GM23338 (cell line): ENCODE results near the gene CYB5R3. TPM values are rescaled to one million over a fixed set of nuclear protein-coding genes. Genes with fewer than 3 reads are reported as not detected.

Source experiments
- ATAC-seq: fragments of 200-7000 bp; cut with Tn5 transposase; 3 replicates; pipeline ENCODE4 v1.9.1; 2020
- DNase-seq: peaks from one replicate; pipeline ENCODE4 v3.0.0-alpha.2; 2015; ENCODE audit warnings: low spot score
- H2AFZ ChIP-seq: fragments of 200-600 bp; sonication (generic); 2 replicates; pipeline ENCODE4 v1.8.0; 2016; ENCODE audit warnings: antibody characterized with exemption, mild to moderate bottlenecking, moderate library complexity
- H3F3A ChIP-seq: fragments of 200-600 bp; sonication (generic); replicated peaks from 2 replicates; pipeline ENCODE4 v1.8.0; 2017; ENCODE audit warnings: antibody characterized with exemption, mixed run types, low read depth
- H3K27ac ChIP-seq: fragments of 200-600 bp; sonication (generic); 2 replicates; pipeline ENCODE4 v1.6.1; 2016; ENCODE audit warnings: low read depth
- H3K27me3 ChIP-seq: fragments of 200-600 bp; sonication (generic); 2 replicates; pipeline ENCODE4 v1.8.0; 2016; ENCODE audit warnings: mild to moderate bottlenecking, mixed run types, moderate library complexity; ENCODE audit not compliant: insufficient read depth
- H3K36me3 ChIP-seq: fragments of 200-600 bp; sonication (generic); 2 replicates; pipeline ENCODE4 v1.8.0; 2016; ENCODE audit warnings: mild to moderate bottlenecking; ENCODE audit not compliant: insufficient read depth
- H3K4me1 ChIP-seq: fragments of 200-600 bp; sonication (generic); 2 replicates; pipeline ENCODE4 v1.8.0; 2016; ENCODE audit warnings: mild to moderate bottlenecking, moderate library complexity; ENCODE audit not compliant: insufficient read depth
- H3K4me2 ChIP-seq: fragments of 200-600 bp; sonication (generic); 2 replicates; pipeline ENCODE4 v1.7.1; 2017; ENCODE audit warnings: mixed run types
- H3K4me3 ChIP-seq: fragments of 200-600 bp; sonication (generic); 2 replicates; pipeline ENCODE4 v1.6.1; 2016; ENCODE audit warnings: mixed run types
- H3K79me2 ChIP-seq: fragments of 200-600 bp; sonication (generic); replicated peaks from 2 replicates; pipeline ENCODE4 v1.8.0; 2017; ENCODE audit warnings: mild to moderate bottlenecking; ENCODE audit not compliant: insufficient read depth
- H3K9me2 ChIP-seq: fragments of 200-600 bp; sonication (generic); 2 replicates; pipeline ENCODE4 v1.8.0; 2017; ENCODE audit not compliant: insufficient read depth
- H4K20me1 ChIP-seq: fragments of 200-600 bp; sonication (generic); replicated peaks from 2 replicates; pipeline ENCODE4 v1.8.0; 2017; ENCODE audit warnings: mild to moderate bottlenecking; ENCODE audit not compliant: insufficient read depth
- H3K27ac Mint-ChIP-seq: 2 replicates; pipeline ENCODE4 v1.8.0; 2020; ENCODE audit warnings: inconsistent platforms, mild to moderate bottlenecking, moderate library complexity, mixed read lengths
- H3K27me3 Mint-ChIP-seq: 3 replicates; pipeline ENCODE4 v1.8.0; 2022; ENCODE audit warnings: low read depth, mild to moderate bottlenecking, moderate library complexity, mixed read lengths, inconsistent platforms; ENCODE audit not compliant: insufficient read depth, poor library complexity
- H3K36me3 Mint-ChIP-seq: 3 replicates; pipeline ENCODE4 v1.8.0; 2021; ENCODE audit warnings: low read depth, mild to moderate bottlenecking, inconsistent platforms, moderate library complexity, mixed read lengths
- H3K4me1 Mint-ChIP-seq: 3 replicates; pipeline ENCODE4 v1.8.0; 2020; ENCODE audit warnings: mild to moderate bottlenecking, inconsistent platforms, mixed read lengths
- H3K4me3 Mint-ChIP-seq: 3 replicates; pipeline ENCODE4 v1.8.0; 2021; ENCODE audit warnings: moderate library complexity, mild to moderate bottlenecking, inconsistent platforms, mixed read lengths
- H3K9me3 Mint-ChIP-seq: 3 replicates; pipeline ENCODE4 v1.8.0; 2020; ENCODE audit warnings: moderate library complexity, mild to moderate bottlenecking, inconsistent platforms, mixed read lengths
- CREB1 ChIP-seq: fragments of 250-450 bp; sonication (Bioruptor Pico); IDR thresholded peaks from 2 replicates; pipeline ENCODE4 v1.5.0; 2020; ENCODE audit warnings: low read depth, mild to moderate bottlenecking, moderate library complexity
- EZH2 ChIP-seq: fragments of 200-600 bp; sonication (generic); IDR thresholded peaks from one replicate; pipeline ENCODE4 v1.8.0; 2017; ENCODE audit warnings: antibody characterized with exemption, mild to moderate bottlenecking, low read depth; ENCODE audit not compliant: unreplicated experiment
- EZH2phosphoT487 ChIP-seq: fragments of 200-600 bp; sonication (generic); IDR thresholded peaks from one replicate; pipeline ENCODE4 v1.8.1; 2018; ENCODE audit warnings: antibody characterized with exemption; ENCODE audit not compliant: unreplicated experiment
- JUNB ChIP-seq: IDR thresholded peaks from one replicate; pipeline ENCODE4 v1.6.1; 2016; ENCODE audit warnings: antibody characterized with exemption; ENCODE audit not compliant: unreplicated experiment
- NANOG ChIP-seq: IDR thresholded peaks from 2 replicates; pipeline ENCODE4 v1.6.1; 2016; ENCODE audit warnings: antibody characterized with exemption, borderline replicate concordance
- POLR2AphosphoS5 ChIP-seq: IDR thresholded peaks from 2 replicates; pipeline ENCODE4 v1.6.1; 2016; ENCODE audit warnings: antibody characterized with exemption, low read depth
- STAT1 ChIP-seq: IDR thresholded peaks from one replicate; pipeline ENCODE4 v1.6.1; 2016; ENCODE audit warnings: antibody characterized with exemption; ENCODE audit not compliant: unreplicated experiment
- ZNF114 ChIP-seq: fragments of 250-450 bp; sonication (Bioruptor Pico); IDR thresholded peaks from 2 replicates; pipeline ENCODE4 v1.5.0; 2020; ENCODE audit warnings: mild to moderate bottlenecking, moderate library complexity
- ZNF331 ChIP-seq: fragments of 250-450 bp; sonication (Bioruptor Pico); IDR thresholded peaks from 2 replicates; pipeline ENCODE4 v1.5.0; 2020; ENCODE audit warnings: low read depth, mild to moderate bottlenecking, moderate library complexity
- polyA plus RNA-seq: library from polyadenylated mRNA; unstranded; fragments of >200 nt; fragmentation: Nextera tagmentation; extraction: Ambion mirVana; gene quantifications from 2 replicates; pipeline ENCODE4 v1.2.1, GENCODE V29; 2016
- total RNA-seq: library from RNA; depleted of rRNA; stranded (reverse); fragments of >200 nt; shearing (Covaris generic); gene quantifications from 2 replicates; pipeline ENCODE4 v1.2.3, GENCODE V29; 2014
- TF ChIP-seq, protein P1 (sequence below): fragments of 250-450 bp; sonication (Bioruptor Pico); IDR thresholded peaks from 2 replicates; pipeline ENCODE4 v1.5.0; 2020; ENCODE audit warnings: mild to moderate bottlenecking, moderate library complexity
- TF ChIP-seq, protein P2 (sequence below), 2 experiments: fragments of 200-600 bp in 1 of 2; sonication (generic) in 1 of 2; conservative IDR thresholded peaks; 2 replicates each; pipeline versions ENCODE4 v1.5.1 to v1.6.1; 2016 to 2017; ENCODE audit warnings: antibody characterized with exemption in 2 of 2, low read depth in 2 of 2, mild to moderate bottlenecking in 2 of 2, moderate library complexity in 1 of 2
- TF ChIP-seq, protein P3 (sequence below): IDR thresholded peaks from one replicate; pipeline ENCODE4 v1.6.1; 2018; ENCODE audit warnings: antibody characterized with exemption; ENCODE audit not compliant: unreplicated experiment
- TF ChIP-seq, protein P4 (sequence below): IDR thresholded peaks from 2 replicates; pipeline ENCODE4 v1.6.1; 2016; ENCODE audit warnings: antibody characterized with exemption

CYB5R3 gene
- total and polyA plus RNA-seq, 2 experiments from 2014 or later, result 76.2 to 76.9 TPM

DNA sequence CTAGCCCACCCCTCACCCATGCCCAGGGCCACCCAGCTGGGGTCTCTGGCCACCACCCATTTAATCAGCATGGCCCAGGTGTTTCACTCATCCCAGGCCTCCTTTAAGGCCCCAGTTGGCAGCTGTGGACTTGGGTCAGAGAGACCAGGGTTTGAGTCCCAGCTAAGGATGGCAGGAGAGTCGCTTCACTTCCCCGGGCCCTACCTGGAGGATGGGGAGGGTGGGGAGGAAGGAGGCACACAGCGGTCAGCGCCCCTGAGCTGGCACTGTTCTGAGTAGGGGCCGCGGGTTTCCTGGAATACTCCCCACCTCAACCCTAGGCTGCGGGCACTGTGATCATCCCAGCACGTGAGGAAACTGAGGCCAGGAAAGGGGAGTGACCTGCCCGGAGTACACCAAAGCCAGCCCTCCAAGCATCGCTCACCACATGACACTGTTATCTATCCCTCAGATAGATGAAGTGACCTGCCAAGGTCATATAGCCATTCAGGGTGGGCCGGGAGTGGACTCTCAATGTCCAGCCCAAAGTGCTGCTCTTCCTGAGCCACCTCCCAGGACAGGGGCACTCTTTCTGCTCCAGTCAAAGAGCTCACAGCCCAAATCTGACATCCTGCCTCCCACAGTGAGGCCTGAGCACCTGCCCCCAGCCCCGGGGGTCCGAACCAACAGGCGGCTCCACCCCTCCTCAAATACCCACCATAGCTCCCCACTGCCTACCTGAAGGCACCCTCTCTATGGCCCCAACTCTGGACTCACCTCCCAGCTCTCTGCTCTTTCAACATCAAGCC, 5.4 kb downstream of the CYB5R3 start:
- Mint-ChIP-seq H3K4me1 (peaks cover 25% of the 10 kb centered on the region), H3K27ac (peak overlapping the region; percentile 28; the same call in 1 of the 2 replicates), H3K9me3 (no peaks in the 10 kb centered on the region), H3K36me3 (no peaks in the 10 kb centered on the region), H3K27me3 (peaks cover 22% of the 10 kb centered on the region), H3K4me3 (no peak overlapping the region; the same call in 2 of the 3 replicates)
- no peak overlapping the region for H2AFZ ChIP-seq
- TF ChIP-seq ZNF331 (CRISPR knock-in tag) (no peak), STAT1 (no peak), POLR2AphosphoS5 (no peak), CREB1 (CRISPR knock-in tag) (no peak), JUNB (no peak), EZH2 (no peak), NANOG (no peak), ZNF114 (no peak), EZH2phosphoT487 (no peak)
- TF ChIP-seq, protein P1, sequence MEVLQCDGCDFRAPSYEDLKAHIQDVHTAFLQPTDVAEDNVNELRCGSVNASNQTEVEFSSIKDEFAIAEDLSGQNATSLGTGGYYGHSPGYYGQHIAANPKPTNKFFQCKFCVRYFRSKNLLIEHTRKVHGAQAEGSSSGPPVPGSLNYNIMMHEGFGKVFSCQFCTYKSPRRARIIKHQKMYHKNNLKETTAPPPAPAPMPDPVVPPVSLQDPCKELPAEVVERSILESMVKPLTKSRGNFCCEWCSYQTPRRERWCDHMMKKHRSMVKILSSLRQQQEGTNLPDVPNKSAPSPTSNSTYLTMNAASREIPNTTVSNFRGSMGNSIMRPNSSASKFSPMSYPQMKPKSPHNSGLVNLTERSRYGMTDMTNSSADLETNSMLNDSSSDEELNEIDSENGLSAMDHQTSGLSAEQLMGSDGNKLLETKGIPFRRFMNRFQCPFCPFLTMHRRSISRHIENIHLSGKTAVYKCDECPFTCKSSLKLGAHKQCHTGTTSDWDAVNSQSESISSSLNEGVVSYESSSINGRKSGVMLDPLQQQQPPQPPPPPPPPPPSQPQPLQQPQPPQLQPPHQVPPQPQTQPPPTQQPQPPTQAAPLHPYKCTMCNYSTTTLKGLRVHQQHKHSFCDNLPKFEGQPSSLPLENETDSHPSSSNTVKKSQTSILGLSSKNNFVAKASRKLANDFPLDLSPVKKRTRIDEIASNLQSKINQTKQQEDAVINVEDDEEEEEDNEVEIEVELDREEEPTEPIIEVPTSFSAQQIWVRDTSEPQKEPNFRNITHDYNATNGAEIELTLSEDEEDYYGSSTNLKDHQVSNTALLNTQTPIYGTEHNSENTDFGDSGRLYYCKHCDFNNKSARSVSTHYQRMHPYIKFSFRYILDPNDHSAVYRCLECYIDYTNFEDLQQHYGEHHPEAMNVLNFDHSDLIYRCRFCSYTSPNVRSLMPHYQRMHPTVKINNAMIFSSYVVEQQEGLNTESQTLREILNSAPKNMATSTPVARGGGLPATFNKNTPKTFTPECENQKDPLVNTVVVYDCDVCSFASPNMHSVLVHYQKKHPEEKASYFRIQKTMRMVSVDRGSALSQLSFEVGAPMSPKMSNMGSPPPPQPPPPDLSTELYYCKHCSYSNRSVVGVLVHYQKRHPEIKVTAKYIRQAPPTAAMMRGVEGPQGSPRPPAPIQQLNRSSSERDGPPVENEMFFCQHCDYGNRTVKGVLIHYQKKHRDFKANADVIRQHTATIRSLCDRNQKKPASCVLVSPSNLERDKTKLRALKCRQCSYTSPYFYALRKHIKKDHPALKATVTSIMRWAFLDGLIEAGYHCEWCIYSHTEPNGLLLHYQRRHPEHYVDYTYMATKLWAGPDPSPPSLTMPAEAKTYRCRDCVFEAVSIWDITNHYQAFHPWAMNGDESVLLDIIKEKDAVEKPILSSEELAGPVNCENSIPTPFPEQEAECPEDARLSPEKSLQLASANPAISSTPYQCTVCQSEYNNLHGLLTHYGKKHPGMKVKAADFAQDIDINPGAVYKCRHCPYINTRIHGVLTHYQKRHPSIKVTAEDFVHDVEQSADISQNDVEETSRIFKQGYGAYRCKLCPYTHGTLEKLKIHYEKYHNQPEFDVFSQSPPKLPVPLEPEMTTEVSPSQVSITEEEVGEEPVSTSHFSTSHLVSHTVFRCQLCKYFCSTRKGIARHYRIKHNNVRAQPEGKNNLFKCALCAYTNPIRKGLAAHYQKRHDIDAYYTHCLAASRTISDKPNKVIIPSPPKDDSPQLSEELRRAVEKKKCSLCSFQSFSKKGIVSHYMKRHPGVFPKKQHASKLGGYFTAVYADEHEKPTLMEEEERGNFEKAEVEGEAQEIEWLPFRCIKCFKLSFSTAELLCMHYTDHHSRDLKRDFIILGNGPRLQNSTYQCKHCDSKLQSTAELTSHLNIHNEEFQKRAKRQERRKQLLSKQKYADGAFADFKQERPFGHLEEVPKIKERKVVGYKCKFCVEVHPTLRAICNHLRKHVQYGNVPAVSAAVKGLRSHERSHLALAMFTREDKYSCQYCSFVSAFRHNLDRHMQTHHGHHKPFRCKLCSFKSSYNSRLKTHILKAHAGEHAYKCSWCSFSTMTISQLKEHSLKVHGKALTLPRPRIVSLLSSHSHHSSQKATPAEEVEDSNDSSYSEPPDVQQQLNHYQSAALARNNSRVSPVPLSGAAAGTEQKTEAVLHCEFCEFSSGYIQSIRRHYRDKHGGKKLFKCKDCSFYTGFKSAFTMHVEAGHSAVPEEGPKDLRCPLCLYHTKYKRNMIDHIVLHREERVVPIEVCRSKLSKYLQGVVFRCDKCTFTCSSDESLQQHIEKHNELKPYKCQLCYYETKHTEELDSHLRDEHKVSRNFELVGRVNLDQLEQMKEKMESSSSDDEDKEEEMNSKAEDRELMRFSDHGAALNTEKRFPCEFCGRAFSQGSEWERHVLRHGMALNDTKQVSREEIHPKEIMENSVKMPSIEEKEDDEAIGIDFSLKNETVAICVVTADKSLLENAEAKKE, result no peak
- TF ChIP-seq, protein P2, sequence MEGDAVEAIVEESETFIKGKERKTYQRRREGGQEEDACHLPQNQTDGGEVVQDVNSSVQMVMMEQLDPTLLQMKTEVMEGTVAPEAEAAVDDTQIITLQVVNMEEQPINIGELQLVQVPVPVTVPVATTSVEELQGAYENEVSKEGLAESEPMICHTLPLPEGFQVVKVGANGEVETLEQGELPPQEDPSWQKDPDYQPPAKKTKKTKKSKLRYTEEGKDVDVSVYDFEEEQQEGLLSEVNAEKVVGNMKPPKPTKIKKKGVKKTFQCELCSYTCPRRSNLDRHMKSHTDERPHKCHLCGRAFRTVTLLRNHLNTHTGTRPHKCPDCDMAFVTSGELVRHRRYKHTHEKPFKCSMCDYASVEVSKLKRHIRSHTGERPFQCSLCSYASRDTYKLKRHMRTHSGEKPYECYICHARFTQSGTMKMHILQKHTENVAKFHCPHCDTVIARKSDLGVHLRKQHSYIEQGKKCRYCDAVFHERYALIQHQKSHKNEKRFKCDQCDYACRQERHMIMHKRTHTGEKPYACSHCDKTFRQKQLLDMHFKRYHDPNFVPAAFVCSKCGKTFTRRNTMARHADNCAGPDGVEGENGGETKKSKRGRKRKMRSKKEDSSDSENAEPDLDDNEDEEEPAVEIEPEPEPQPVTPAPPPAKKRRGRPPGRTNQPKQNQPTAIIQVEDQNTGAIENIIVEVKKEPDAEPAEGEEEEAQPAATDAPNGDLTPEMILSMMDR (conservative IDR thresholded peaks at IDR 0.05; ENCODE audit: low read depth in 2 of 2), result no peak
- TF ChIP-seq, protein P3, sequence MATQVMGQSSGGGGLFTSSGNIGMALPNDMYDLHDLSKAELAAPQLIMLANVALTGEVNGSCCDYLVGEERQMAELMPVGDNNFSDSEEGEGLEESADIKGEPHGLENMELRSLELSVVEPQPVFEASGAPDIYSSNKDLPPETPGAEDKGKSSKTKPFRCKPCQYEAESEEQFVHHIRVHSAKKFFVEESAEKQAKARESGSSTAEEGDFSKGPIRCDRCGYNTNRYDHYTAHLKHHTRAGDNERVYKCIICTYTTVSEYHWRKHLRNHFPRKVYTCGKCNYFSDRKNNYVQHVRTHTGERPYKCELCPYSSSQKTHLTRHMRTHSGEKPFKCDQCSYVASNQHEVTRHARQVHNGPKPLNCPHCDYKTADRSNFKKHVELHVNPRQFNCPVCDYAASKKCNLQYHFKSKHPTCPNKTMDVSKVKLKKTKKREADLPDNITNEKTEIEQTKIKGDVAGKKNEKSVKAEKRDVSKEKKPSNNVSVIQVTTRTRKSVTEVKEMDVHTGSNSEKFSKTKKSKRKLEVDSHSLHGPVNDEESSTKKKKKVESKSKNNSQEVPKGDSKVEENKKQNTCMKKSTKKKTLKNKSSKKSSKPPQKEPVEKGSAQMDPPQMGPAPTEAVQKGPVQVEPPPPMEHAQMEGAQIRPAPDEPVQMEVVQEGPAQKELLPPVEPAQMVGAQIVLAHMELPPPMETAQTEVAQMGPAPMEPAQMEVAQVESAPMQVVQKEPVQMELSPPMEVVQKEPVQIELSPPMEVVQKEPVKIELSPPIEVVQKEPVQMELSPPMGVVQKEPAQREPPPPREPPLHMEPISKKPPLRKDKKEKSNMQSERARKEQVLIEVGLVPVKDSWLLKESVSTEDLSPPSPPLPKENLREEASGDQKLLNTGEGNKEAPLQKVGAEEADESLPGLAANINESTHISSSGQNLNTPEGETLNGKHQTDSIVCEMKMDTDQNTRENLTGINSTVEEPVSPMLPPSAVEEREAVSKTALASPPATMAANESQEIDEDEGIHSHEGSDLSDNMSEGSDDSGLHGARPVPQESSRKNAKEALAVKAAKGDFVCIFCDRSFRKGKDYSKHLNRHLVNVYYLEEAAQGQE, result no peak
- TF ChIP-seq, protein P4, sequence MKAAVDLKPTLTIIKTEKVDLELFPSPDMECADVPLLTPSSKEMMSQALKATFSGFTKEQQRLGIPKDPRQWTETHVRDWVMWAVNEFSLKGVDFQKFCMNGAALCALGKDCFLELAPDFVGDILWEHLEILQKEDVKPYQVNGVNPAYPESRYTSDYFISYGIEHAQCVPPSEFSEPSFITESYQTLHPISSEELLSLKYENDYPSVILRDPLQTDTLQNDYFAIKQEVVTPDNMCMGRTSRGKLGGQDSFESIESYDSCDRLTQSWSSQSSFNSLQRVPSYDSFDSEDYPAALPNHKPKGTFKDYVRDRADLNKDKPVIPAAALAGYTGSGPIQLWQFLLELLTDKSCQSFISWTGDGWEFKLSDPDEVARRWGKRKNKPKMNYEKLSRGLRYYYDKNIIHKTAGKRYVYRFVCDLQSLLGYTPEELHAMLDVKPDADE, result no peak
- no peaks in the 10 kb centered on the region for H3K36me3 ChIP-seq
- peaks cover 50% of the 10 kb centered on the region for H3K79me2 ChIP-seq
- no peak overlapping the region for H3K4me2 ChIP-seq
- H4K20me1 ChIP-seq, result peaks cover 9% of the 10 kb centered on the region
- H3K27me3 ChIP-seq, result no peaks in the 10 kb centered on the region
- no peak overlapping the region for H3K27ac ChIP-seq
- ATAC-seq, result no peak
- peaks cover 13% of the 10 kb centered on the region for H3K4me1 ChIP-seq
- H3K4me3 ChIP-seq, result no peak overlapping the region
- H3K9me2 ChIP-seq, result no peaks in the 10 kb centered on the region
- H3F3A ChIP-seq, result no peaks in the 10 kb centered on the region
- DNase-seq, result no peak
